GM19025 (cell line): ENCODE measurements around the gene KDELR3.

ENCODE experiments used
- ATAC-seq: cut with Tn5 transposase; IDR thresholded peaks from one replicate; pipeline ENCODE4 v1.9.1; 2021; ENCODE audit warnings: mild to moderate bottlenecking, low read depth, moderate library complexity; ENCODE audit not compliant: unreplicated experiment

The KDELR3 gene

DNA sequence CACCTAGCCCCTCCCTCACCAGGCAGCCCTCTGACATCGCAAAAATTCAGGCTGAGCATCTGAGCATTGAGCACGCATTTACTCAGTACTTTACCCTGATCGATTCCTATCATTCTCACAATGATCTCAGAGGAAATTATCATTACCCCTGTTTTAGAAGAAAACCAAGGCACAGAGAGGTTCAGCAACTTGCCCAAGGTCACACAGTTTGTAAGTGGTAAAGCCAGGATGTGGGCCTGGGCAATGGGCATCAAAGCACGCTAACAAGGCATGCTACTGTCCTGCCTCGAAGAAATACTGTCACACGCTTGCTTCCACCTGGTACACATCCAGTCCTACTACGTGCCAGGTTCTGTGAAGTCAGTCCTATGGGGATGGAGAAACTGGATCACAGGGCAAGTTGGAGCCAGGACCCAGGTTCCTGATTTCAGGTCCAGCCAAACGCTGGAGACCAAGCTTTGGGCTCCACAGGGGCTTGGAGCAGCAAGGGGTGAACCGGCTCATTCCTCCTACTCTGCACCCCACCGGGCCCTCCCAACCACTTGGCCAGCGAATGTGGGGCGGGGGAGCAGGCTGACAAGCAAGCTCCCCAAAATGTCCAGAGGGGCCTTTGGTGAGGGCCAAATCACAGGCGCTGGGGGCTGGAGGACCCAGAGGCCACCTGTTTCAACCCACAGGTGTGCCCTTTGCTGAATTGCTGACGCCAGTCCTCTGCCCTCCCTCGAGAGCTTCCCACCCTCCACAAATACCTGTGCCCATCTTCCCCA lies 31.1 kb upstream of the KDELR3 start:
- no peak for ATAC-seq

DNA sequence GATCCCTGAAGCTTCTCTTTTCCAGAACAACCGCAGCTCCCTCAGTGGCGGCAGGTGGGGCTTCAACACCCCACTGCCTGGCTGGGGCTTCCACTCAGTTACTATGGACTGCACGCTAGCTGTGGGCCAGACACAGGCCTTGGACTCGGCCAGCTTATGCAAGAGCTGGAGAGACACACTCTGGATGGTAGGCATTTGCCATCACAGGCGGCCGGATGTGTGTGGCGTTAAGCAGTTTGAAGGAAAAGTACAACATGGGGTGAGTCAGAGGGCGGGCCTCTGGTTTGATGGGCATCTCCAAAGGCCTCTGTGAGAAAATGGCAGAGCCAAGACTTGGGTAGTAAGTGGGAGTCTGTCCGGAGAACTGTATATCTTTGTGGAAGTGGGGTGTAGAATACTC lies 30.5 kb upstream of the KDELR3 start:
- no peak for ATAC-seq

DNA sequence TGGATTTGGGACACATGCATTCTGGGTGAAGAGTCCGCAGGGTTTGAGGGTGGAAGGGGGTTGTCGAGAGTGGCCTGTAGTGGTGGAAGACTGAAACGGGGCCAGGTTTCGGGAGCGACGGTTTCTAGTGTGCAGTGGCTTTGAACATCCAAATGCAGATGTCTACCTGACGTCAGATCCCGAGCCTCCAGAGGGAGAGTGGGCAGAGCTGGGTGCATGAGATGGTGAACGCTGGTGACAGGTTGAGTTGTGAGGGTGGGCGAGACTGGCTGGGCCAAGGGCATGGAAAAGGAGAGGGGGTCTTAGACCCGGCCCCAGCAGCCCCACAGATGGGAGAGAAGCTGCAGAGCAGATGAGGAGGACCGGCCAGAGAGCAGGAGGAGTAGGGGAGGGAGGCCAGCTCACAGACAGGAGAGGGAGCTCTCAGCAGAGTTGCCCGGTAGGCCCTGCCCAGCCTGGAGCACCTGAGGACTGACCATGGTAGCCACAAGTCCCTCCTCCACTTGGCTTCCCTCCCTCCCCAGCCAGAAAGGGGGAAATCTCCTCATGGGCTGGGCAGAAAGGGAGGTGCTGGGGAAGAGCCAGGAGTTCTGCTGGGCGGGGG lies 27.0 kb upstream of the KDELR3 start:
- no peak for ATAC-seq

DNA sequence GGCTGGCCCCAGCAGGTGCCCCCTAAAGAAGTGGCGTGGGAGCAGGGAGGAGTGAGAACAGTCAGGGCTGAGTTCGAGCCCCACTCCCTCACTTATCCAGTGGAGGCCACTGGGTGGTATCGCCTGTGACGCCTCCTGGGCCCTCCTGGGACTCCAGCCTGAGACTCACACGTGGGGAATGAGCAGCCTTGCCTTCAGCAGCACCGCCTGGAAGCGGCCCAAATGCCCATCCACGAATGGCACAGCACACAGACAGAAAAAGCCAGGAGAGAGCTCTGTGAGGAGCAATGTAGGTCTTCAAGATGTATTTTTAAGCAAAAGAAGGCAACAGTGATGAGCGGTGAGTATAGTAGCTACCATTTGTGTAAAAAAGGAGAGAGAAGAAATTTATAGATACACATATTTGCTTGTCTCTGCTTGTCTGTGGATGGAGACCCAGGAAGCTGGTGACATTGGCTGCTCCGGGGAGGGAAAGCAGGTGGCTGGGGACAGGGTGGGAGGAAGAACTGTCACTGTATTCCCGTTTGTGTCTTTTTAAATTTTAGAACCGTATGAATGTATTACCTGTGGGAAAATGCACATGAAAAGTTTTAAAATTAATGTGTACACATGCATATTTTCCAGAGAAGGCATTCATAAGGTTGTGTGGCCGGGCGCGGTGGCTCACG lies 26.1 kb upstream of the KDELR3 start:
- no peak for ATAC-seq

DNA sequence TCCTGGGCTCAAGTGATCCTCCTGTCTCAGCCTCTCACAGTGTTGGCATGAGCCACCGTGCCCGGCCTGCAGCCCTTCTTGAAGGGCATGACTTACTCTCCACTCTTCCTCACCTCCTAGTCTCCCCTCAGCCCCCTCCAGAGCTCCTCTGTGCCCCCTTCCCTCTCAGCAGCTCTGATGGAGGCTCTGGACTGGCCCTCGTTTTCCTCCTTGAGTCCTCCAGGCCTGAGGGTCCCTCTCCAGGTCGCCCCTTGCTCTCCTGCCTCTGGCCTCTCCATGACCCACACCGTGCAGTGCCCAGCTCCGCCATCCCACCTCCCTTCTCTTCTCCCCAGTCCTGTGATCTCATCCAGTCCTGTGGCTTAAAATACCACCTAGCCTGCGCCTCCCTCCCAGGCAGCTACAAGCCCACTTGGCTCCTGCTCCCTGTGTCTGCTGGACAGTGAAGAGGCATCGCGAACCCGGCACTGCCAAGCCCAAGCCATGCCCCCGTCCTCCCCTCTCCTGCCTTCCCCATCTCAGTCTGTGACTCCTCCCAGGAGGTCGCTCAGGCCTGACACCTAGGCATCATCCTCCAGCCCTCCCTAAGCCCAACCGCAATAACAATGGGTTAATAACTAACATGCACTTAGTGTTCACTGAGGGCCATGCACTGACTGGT lies 24.8 kb upstream of the KDELR3 start:
- no peak for ATAC-seq

DNA sequence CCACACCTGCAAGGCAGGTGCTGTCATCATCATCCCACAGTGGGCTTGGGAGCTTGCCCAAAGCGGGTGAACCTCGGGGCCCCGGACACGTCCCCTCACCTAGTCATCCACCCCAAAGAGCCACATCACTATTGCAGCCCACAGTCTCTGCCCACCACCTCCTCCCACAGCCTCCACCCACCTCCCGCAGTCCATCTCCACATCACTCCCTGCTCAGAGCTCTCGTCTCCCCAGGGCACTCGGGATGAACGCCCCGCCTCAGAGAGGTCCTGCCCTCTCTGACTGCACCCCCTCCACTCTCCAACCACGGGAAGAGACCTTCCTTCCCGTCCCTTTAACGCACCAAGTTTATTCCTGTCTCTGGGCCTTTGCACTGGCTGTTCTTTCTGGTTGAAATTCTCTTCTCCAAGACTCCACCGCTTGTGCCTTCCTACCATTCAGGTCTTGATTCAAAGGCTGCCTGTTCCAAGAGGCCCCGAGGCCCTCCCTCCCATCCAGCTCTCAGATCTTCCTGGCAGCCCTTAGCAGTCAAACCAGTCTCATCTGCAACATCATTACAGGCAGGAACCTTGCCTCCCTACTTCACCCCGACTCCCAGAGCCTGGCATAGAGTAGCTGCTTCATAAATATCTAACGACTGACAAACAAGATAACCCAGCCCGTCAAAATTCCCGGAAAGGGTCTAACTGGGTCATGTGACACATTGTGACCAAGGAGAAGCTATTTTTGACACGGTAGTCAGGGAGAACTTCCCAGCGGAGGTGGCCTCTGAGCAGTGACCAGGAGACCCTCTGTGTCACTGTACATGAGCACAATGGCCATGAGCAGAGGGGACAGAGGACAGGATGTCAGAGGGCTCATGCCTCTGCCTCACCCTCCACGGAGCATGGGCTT lies 24.0 kb upstream of the KDELR3 start:
- ATAC-seq, result no peak

DNA sequence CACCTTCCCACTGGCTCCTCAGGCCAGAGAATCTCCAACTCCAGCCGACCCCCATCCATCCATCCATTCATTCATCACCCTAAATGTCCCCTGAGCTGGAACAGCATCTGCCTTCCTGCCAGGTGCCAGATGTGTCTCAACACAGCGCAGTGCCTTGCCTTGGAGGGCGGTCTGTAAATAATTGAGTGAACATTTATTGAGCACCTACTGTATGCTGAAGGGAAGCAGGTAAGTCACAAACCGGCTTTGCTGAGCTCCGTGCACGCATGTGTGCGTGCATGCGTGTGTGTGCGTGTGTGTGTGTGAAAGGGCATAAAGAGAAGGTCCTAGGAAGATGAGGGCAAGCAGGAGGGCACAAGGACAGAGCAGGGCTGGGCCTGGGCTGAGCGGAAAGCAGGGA lies 23.1 kb upstream of the KDELR3 start:
- ATAC-seq, result no peak

DNA sequence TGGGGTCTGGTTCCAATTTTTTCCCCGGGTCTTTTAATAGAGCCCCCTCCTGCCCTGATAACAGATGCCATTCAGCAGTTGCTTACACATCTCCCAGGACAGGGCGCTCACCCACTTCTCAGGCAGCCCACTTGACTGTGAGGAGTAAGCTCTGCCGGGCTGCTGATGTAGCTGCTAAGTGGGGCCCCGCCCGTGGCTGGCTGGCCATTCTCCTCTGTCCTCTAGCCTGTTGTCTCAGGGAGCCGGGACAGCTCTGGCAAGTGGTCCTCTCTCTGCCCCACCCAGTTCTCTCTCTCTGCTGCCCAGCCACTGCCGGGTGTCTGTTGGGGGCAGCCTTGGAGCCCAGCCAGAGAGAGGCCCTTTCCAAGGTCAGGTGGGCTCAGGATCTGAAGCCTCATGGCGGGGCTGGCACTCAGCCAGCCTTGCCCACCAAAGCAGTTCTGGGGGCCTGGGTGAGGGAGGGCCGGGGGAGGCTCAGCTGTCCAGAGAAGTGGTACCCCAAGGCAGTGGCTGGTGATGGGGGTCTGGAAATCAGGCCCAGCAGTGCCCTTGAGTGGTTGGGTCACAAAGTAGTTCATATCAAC lies 21.8 kb upstream of the KDELR3 start:
- ATAC-seq, result no peak

DNA sequence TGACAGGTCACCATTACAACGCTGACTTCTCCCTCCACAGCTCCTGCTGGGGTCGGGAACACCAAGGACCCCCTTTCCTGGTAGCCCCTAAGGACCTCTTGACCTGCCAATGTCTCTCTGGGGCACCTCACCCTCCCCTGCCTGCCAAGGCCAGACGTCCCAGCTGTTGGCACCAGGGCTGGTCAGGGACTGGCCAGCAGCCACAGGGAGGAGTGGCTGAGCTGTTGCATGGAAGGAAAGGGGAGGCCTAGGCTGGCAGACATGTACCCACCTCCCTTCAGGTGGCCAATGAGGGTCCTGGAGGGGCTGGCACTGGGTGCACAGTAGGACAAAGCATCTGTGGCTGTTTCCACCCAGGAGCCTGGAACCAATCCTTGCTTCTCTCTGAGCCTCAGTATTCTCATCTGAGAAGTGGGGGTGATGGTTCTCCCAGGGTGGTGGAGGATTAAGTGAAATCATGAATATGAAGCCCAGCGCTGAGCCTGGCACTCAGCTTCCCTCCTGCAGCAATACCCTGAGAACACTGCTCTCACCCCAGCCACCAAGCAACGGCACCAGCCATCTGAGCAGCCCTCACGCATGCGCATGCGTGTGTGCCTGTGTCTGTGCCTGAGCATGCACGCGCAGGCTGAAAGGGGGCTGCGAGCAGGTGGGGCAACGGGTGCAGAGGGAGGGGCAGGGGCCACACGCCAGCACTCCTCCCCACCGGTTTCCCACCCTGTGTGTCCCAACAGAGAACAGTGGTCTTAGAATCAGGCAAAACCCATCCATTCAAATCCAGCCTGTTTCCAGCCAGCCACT lies 18.8 kb upstream of the KDELR3 start:
- no peak for ATAC-seq

DNA sequence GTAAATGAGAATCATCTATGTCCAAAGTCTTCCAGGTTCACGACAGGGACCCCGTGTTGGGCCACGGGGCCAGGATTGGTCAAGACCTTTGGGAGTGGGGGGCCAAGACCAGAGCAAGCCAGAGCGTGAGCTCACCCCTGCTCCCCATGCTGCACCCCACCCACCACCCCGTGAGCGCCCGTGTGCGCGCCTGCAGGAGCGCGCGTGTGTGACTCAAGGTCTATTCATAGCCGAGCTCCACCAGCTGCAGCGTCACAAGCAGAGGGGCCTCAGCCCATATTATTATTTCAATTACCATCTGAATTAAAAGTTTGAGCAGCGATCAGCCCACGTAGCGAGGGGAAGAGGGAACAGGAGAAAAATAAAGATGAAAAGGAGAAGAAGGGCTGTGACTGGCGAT lies 18.1 kb upstream of the KDELR3 start:
- no peak for ATAC-seq

DNA sequence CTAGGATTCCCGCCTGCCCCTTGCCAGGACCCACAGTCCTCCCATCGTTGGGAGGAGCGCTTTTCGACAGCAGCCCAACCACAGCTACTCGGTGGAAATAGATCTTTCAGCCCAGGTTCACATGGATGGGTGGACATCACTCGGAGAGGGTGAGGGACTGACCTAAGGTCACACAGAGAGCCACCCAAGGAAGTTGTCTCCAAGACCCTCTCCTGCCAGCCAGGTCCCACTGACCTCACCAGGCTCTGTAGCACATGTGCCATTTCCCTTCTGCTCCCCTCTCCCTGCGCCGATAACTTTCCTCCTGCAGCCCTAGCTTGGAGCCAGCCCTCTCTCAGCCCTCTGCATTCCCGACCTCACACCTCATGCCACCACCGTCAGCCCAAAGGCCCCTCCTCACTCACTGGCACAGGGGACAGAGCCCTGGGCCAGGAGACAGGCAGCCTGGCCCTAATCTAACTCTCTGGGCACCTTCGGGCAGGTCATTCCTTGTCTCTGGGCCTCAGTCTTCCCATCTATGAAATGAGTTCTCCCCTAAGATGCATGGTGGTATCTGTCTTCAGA lies 17.6 kb upstream of the KDELR3 start:
- no peak for ATAC-seq

DNA sequence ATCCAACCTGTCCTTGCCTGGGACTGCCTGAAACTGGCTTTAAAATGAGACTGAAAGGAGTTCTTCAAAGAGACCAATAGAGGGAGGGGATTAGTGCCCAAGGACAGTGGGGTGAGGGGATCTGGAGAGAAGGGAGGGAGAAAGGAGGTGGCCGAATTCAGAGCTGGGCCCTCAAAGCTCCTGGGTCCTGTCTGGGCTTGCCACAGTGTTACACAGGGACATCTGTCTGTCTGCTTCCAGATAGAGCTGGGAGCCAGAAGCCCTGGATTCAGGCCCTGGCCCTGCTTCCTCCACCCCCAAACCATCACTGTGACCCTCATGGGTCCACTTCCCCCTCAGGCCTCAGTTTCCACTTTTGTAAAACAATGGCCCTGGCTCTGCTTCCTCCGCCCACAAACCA lies 16.5 kb upstream of the KDELR3 start:
- ATAC-seq, result no peak

DNA sequence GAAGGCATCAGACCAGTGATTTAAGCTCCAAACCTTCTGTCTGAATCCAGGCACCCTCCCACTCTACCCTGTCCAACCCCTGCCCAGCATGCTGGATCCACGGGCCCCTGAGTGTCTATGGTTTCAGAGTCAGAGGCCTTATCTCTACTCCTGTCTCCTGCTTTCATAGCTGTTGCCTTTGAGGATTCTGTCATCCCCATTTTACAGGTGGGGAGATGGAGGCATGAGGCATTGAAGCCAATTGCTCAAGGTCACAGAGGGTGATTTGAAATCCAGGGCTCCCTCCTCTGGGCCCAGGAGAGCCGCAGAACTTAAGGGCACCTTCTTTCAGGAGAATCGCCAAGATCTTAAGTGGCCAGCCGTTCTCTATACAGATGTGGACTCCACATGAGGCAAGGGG lies 16.0 kb upstream of the KDELR3 start:
- ATAC-seq, result no peak

DNA sequence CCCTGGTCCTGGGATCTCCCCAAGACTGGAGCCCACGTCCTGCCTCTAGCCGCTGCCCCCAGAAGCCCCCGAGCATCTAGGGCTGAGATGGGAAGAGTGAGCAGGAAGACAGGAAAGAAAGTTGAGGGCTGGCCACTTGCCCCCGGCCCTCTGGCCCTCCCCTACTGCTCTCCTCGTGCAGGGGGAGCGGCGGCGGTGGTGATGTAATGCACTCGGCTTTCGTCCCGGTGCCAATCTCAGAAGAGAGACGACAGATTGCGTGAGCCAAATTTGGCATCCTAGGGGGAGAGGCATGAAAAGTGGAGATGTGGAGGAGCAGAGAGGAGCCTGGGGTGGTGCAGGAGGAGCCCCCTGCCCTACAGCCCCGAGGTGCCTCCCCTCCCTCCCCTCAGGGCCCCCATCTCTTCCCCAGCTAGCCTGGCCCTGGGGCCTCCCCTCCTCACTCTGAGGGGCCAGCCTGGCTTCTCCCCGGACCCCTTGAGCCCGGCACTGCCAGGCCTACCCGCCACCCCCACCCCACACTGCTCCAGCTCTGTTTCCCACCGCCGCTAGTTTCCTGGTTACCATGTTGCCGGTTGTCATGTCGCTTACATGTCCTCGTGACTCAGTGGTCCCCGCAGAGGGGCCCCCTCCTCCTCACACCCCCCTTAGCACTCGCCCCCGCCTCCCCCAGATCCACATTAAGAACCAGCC lies 15.4 kb upstream of the KDELR3 start:
- ATAC-seq, result no peak

DNA sequence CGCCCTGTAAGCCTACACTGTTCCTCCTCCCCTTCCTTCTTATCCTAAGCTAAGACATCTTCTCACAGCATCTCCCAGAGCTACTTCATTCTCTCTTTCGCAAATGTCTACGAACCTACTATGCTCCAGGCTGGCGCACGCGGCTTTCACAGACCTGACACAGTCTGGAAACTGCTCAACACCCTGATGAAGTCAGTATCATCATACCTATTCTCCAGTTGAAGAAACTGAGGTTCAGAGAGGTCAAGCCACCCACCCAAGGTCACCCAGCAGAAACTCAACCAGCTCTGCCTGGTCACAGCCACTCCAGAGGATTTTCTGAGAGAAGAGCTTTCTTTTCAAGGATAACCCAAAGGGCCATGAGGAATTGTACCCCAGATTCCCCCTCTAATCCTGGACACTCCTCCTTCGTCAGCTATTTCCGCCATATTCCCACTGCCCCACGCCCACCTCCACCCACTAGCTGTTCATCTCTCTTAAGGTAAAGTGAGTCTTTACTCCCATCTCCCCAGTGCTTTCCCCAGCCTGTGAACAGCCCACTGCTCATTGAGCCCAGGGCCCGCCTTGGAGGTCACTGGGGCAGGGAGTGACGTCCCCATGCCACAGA lies 14.7 kb upstream of the KDELR3 start:
- no peak for ATAC-seq

DNA sequence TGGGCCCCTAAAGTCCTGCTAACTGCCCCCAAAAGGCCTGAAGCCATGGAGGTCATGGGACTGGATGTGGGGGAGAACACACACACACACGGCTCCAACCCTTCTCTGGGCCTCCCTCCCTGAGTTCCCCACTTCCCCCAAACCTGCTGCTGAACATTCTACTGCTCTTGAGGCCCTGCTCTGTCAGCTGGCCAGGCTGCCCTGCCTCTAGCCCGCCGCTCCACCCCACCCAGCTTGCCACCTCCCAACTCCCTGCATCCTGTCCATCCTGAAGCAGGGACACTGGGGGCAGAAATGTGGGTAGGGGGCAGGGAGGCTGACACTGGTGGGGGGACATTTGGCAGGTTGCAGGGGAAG lies 13.9 kb upstream of the KDELR3 start:
- ATAC-seq, result no peak

DNA sequence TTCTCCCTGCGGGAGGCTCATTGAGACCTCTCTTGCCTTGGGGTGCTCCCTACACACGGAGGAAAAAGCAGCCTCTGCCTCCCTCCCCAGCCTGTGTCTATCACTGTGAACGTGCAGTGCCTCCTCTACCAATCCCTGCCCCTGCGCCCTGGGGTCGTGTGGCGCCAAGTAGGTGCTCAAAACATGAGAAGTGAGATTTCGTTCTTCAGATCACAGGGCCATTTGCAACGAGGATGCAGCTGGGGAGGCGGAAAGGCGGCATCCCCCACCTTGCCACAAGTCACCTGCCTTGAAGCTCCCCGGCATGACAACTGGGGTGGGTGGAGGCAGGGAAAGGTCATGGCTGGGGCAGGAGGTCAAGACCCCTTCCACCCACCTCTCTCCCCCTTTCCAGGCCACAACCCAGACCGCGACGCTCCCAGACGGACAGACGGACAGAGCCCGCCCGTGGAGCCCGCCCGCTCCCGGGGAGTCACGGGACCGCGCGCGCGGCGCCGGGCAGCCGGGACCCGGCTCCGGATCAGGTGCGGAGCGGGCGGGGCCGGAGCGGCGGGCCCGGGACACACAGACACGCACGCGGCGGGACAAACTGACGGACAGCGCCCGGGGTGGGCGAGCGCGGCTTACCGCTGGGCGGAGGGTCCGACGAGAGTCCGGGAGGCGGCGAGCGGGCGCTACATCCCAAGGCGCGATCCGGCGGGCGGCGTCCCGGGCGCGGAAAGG lies 13.4 kb upstream of the KDELR3 start:
- no peak for ATAC-seq
